Measurements from ENCODE around the gene HS6ST2. TPM values are rescaled to one million over a fixed set of nuclear protein-coding genes. Genes with fewer than 3 reads are reported as not detected.

HS6ST2 gene
- total and polyA plus RNA-seq, 10 of the 15 experiments (the other 5 are each of a cell fraction or from before 2014, with no cell fraction given): not detected

GRCh38 chrX:132749406-132749805 lies 209.0 kb downstream of the HS6ST2 start:
- Histone ChIP-seq H3K9me3 (replicated peaks; ENCODE audit: control insufficient read depth, insufficient read depth, low read length) (no peaks in the 10 kb centered on the region), H3K79me2 (ENCODE audit: control insufficient read depth, insufficient read depth, low read length) (no peaks in the 10 kb centered on the region), H3K36me3 (ENCODE audit: control insufficient read depth in 2 of 2, insufficient read depth in 2 of 2, low read length in 1 of 2) (no peaks in the 10 kb centered on the region), H3K27ac (ENCODE audit: control insufficient read depth, insufficient read depth) (no peak overlapping the region), H3K27me3 (replicated peaks in 1 of 2; ENCODE audit: control insufficient read depth in 2 of 2, insufficient read depth in 2 of 2, low read length in 1 of 2) (no peaks in the 10 kb centered on the region), H2AFZ (ENCODE audit: control insufficient read depth, low read depth, low read length) (no peak overlapping the region), H3K9ac (ENCODE audit: control insufficient read depth, insufficient read depth, low read length) (no peak overlapping the region), H4K20me1 (ENCODE audit: control insufficient read depth, insufficient read depth) (no peaks in the 10 kb centered on the region), H3K4me2 (ENCODE audit: control insufficient read depth, insufficient read depth) (no peak overlapping the region), H3K4me3 (no peak overlapping the region), H3K4me1 (ENCODE audit: control insufficient read depth, insufficient read depth, low read length) (no peaks in the 10 kb centered on the region)
- ChIA-PET SMC1A (ENCODE audit: uncharacterized antibody, unreplicated experiment) (interaction anchor here (1.0 kb wide), 1 partner anchor 9 kb away, joined by 3 read pairs; no protein-coding TSS in a partner anchor), RAD21 (ENCODE audit: unreplicated experiment) (no interaction called here), POLR2A (no interaction called here), CTCF (no interaction called here)
- intact Hi-C loops (cut with micrococcal nuclease; ENCODE audit: unreplicated experiment) (no loop called here), in situ Hi-C loops (cut with MboI) (no loop called here)
- 12% methylated on average over 3 of the region's 3 CpGs for WGBS (ENCODE audit: insufficient coverage, insufficient replicate concordance, low lambda C conversion rate, missing lambda C conversion rate)
- no peak for TF ChIP-seq TCF7 (IDR thresholded peaks at IDR 0.05; ENCODE audit: borderline replicate concordance)
- TF ChIP-seq STAT3 (IDR thresholded peaks at IDR 0.05; ENCODE audit: low read depth, low read length): no peak
- no peak for TF ChIP-seq ZNF622 (IDR thresholded peaks at IDR 0.05)
- TF ChIP-seq ZNF384 (IDR thresholded peaks at IDR 0.05; ENCODE audit: borderline replicate concordance, low read depth, low read length): no peak
- TF ChIP-seq, protein P1, sequence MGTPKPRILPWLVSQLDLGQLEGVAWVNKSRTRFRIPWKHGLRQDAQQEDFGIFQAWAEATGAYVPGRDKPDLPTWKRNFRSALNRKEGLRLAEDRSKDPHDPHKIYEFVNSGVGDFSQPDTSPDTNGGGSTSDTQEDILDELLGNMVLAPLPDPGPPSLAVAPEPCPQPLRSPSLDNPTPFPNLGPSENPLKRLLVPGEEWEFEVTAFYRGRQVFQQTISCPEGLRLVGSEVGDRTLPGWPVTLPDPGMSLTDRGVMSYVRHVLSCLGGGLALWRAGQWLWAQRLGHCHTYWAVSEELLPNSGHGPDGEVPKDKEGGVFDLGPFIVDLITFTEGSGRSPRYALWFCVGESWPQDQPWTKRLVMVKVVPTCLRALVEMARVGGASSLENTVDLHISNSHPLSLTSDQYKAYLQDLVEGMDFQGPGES (IDR thresholded peaks at IDR 0.05): no peak
- no peak for TF ChIP-seq BACH1 (IDR thresholded peaks at IDR 0.05; ENCODE audit: borderline replicate concordance)
- ATAC-seq (no peak), FAIRE-seq (no peak), DNase-seq (ENCODE audit: low read depth, low spot score) (no peak)
- no TSS peak for BruUV-seq (replicated peaks)

DNA sequence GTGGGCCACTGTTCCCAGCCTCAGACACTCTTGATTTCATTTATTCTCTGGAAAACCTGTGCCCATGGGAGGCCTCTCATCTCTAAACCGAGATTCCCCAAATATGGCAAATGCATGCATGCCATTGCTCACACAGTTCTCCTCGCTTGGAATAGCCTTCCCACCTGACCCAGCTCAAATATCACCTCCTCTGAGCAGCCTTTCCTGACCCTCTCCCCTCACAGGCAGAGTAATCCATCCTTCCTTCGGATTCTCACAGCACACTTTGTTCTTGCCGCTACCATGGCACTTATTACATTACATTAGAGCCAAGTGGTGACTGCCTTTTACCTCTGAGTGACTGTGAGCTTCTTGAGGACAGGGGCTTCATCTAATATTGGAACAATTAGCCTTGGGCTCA lies 209.5 kb downstream of the HS6ST2 start:
- no TSS peak for BruUV-seq (replicated peaks)
- Histone ChIP-seq H4K20me1 (ENCODE audit: control insufficient read depth, insufficient read depth) (no peaks in the 10 kb centered on the region), H3K79me2 (ENCODE audit: control insufficient read depth, insufficient read depth, low read length) (no peaks in the 10 kb centered on the region), H3K9me3 (replicated peaks; ENCODE audit: control insufficient read depth, insufficient read depth, low read length) (no peaks in the 10 kb centered on the region), H3K4me3 (no peak overlapping the region), H2AFZ (ENCODE audit: control insufficient read depth, low read depth, low read length) (no peak overlapping the region), H3K27me3 (replicated peaks in 1 of 2; ENCODE audit: control insufficient read depth in 2 of 2, insufficient read depth in 2 of 2, low read length in 1 of 2) (no peaks in the 10 kb centered on the region), H3K4me1 (ENCODE audit: control insufficient read depth, insufficient read depth, low read length) (no peaks in the 10 kb centered on the region), H3K36me3 (ENCODE audit: control insufficient read depth in 2 of 2, insufficient read depth in 2 of 2, low read length in 1 of 2) (no peaks in the 10 kb centered on the region), H3K27ac (ENCODE audit: control insufficient read depth, insufficient read depth) (no peak overlapping the region), H3K9ac (ENCODE audit: control insufficient read depth, insufficient read depth, low read length) (no peak overlapping the region), H3K4me2 (ENCODE audit: control insufficient read depth, insufficient read depth) (no peak overlapping the region)
- DNase-seq (ENCODE audit: low read depth, low spot score) (no peak), FAIRE-seq (no peak), ATAC-seq (no peak)
- ChIA-PET SMC1A (ENCODE audit: uncharacterized antibody, unreplicated experiment) (interaction anchor here (1.0 kb wide), 1 partner anchor 8 kb away, joined by 3 read pairs; no protein-coding TSS in a partner anchor), RAD21 (ENCODE audit: unreplicated experiment) (no interaction called here), POLR2A (no interaction called here), CTCF (no interaction called here)
- 19% methylated on average over 4 of the region's 4 CpGs for WGBS (ENCODE audit: insufficient coverage, insufficient replicate concordance, low lambda C conversion rate, missing lambda C conversion rate)
- in situ Hi-C loops (cut with MboI) (no loop called here), intact Hi-C loops (cut with micrococcal nuclease; ENCODE audit: unreplicated experiment) (no loop called here)
- no peak for TF ChIP-seq RB1 (IDR thresholded peaks at IDR 0.05; ENCODE audit: borderline replicate concordance)

Data from GM12878 (cell line).